Measurements from ENCODE around the gene CACNA1C. TPM values are rescaled to one million over a fixed set of nuclear protein-coding genes. Genes with fewer than 3 reads are reported as not detected.

The CACNA1C gene
- total RNA-seq, 1 donor from 2014 or later, result 0.42 TPM

DNA sequence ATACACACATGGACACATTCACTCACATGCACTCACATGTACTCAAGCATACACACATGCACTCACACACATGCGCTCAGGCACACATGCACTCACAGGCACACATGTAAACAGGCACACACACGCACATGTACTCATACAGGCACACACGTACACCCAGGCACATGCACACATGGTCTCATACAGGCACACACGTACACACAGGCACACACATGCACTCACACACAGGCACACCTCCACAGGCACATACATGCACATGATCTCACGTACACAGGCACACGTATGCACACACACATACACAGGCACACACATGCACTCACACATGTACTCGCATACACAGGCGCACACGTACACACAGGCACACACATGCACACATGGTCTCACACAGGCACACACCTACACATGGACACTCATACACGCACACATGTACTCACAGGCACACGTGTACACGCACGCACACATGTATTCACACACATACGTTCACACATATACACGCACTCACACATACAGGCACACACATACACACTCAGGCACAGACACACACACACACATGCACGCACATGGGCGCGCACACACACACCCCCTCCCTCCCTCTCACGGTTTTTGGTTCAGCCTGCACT is 138.9 kb downstream of the CACNA1C start:
- intact Hi-C loops (cut with micrococcal nuclease), result no loop called here

DNA sequence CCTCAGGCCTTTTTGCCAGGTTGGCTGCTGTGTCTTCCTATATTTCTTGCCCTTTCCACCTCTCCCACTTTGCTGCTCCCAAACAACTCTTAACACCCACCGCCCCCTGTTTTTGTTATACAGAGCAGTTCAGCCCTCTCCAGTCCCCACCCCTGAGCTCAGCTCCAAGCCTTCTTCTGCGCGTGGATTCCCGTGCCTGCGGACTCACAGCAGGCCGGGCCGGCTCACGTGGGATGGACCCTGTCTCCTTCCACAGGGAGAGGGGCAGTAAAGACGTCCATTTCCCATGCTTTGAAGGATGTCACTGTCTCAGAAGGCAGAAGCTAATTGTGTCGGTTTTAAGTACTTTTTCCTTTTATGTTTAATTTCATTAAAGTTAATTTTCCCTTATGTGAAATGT is 139.4 kb downstream of the CACNA1C start:
- intact Hi-C loops (cut with micrococcal nuclease), result no loop called here

DNA sequence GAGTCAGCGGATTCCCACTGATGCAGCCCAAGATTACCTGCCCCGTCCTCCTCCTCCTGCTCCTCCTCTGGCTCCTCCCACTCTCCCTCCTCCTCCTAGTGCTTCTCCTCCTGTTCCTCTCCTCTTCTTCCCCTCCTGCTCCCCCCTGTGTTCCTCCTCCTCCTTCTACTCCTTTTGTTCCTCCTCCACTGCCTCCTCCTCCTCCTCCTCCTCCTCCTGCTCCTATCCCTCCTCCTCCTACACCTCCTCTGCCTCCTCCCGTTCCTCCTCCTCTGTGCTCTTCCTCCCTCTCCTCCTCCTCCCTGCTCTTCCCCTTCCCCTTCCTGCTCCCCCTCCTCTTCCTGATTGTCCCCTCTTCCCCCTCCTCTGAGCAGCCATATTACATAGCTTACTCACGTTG is 141.3 kb downstream of the CACNA1C start:
- intact Hi-C loops (cut with micrococcal nuclease), result no loop called here

DNA sequence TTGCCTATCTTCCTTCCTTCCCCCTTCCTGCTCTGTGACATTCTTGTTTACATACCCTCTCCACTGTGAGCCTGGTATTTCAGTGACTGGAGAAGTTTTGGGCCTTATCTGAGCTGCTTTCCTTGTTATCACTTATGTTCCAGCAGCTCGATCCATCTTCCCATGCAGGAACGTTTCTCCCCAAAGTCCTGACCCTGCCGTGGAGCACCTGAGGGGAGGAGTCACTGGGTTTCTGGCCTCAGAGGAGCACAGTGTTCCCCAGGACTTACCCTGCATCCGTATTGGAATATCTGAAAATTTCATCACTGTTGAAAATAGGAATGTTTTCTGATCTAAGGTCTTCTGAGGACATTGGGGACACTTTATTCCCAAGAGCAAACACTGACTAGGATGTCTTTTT is 141.8 kb downstream of the CACNA1C start:
- intact Hi-C loops (cut with micrococcal nuclease), result no loop called here

DNA sequence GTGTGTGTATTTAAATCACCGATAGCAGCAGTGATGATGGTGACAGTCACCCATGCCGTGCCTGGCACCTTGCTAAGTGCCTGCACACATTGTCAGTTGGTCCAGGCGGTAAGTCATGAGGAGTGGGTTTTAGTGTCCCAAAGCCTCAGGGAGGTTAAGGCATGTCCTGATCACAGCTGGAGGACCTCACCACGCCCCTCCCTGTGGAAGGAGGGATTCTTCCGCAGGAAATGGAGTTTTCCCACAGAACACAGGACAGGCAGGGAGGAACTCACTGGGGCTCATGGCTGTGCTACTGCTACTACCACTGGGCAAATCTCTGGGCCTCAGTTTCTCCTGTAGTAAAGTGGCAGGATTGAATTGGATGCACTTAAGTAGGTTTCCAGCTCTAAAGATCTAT is 142.3 kb downstream of the CACNA1C start:
- intact Hi-C loops (cut with micrococcal nuclease), result no loop called here

GRCh38 chr12:2198005-2198501 is 145.3 kb downstream of the CACNA1C start:
- intact Hi-C loops (cut with micrococcal nuclease), result no loop called here

DNA sequence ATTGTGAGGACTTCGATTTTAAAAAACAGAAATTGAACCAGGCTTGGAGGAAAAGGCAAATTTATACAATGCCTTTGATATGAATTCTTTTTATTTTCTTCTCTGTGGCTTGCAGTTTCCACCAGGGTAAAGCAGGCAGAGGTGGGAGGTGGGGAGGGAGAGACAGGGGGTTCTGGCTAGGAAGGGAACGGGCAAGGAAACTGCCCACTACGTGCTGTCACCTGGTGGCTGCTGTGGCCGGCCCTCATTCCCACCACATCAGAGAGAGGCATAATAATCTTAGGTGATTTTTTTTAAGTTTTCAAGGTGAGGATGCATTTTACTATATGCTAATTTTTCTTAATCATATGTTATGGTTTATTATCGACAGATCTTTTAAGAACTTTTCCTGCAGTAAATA is 145.8 kb downstream of the CACNA1C start:
- intact Hi-C loops (cut with micrococcal nuclease), result no loop called here

DNA sequence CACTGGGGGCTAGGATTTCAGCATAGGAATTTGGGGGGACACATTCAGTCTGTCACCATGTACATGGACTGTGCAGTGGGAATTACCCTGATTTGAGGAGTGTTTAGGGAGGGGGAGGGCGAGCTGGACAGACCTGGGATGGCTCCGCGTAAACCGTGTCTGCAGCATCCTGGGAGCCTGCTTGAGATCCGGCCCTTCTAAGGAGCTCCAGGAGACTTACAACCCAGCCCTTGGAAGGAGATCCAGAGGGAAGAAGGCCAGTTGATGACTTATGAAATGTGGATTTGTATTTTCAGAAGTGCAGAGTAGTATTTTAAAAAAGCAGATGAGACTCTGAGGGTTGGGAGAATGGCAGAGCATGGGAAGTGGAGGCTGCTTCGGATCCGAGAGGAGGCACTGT is 153.2 kb downstream of the CACNA1C start:
- intact Hi-C loops (cut with micrococcal nuclease), result no loop called here

- intact Hi-C loops (cut with micrococcal nuclease), result no loop called here
These were observed 156.2 kb downstream of the CACNA1C start for GRCh38 chr12:2208837-2209635.

DNA sequence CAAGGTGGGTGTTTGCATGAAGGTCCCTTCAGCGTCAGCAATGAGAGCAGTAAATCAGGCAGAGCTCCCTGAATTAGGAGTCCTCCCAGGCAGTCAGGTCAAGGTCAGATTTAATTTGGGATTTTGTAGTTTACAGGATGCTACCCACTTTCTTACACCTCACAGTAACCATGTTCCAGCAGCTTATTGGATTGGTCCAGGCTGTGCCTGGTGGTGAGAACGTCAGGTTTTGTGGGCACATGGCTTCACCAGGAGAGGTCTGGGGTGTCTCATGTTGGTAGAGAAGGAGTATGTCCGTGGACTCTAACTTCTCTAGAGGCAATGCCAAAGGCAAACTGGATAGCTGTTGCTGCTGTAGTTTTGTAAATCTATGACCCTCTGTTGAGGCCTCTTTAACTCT is 158.3 kb downstream of the CACNA1C start:
- intact Hi-C loops (cut with micrococcal nuclease), result no loop called here

DNA sequence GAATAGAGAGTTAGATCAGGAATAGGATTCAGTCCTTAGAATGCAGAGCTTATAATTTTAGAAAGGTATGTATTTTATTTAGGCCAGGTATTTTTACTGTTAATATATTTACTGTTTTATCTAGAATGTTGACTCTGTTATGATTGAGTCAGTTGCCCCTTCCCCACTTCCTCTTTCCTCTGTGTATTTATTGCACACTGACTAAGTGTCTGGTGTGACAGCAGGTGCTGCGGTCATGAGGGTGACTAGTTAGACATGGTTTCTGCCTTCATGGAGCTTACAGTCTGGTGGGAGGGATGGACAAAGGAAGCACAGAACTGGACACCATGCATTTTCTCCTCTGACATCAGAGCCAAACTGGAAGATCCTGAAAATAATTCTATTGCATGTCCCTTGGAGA is 159.8 kb downstream of the CACNA1C start:
- intact Hi-C loops (cut with micrococcal nuclease), result no loop called here

GRCh38 chr12:2212971-2213869 is 160.4 kb downstream of the CACNA1C start:
- intact Hi-C loops (cut with micrococcal nuclease), result no loop called here

GRCh38 chr12:2214411-2214810 is 161.6 kb downstream of the CACNA1C start:
- intact Hi-C loops (cut with micrococcal nuclease), result no loop called here

GRCh38 chr12:2215709-2216560 is 163.1 kb downstream of the CACNA1C start:
- intact Hi-C loops (cut with micrococcal nuclease), result no loop called here

DNA sequence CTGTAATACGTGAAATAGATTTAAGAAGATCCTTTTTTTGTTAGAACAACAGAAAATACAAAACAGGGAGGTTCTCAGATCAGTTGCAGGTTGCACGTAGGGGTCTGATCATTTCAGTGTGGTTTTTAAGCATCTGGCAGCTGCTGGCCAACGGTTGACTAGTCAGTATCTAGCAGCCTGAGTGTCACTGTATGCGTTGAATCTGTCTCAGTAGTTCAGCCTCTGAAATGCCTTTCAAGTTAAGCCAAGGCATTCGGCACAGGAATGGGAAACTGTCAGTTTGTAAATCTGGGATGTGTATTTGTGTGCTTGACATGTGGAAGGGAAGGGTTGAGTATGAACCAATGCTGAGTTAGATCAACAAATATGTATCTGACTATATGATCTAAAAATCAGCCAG is 165.9 kb downstream of the CACNA1C start:
- intact Hi-C loops (cut with micrococcal nuclease), result no loop called here

- intact Hi-C loops (cut with micrococcal nuclease), result no loop called here
These were observed 168.3 kb downstream of the CACNA1C start for GRCh38 chr12:2221030-2221621.

DNA sequence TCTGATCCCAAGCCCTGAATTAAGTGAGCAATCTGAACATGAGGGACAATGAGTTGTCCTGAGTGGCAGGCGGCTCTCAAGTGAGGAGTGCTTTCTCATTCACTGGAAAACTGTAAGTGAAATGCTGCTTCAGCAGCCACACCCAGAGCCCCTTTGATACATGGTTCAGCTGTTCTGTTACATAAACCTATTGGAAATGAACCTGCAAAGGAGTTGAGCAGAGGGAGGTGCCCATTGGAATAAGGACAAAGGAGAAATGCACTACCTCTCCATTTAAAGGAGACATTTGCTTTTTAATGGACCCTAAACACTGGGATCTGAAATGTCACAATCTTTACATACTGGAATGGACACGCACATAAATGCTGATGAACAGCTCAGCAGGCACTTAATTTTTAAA is 169.9 kb downstream of the CACNA1C start:
- intact Hi-C loops (cut with micrococcal nuclease), result no loop called here

DNA sequence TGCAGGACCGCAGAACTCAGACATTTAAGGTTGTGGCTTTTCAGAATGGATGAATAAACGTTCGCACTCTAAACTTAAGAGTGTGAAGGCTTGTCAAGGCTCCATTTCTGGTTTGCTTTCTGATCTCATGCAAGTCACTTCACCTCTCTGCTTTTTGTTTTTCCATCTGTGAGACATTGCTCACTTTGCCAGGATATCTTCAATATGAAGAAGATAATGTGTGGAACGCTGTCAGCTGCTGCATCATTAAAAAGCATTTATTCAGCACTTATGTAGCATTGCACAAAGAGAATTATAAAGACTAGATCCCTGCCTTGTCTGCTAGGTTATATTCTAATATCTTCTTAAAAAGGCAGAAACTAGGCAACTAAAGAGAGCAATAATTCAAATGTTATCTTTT is 172.2 kb downstream of the CACNA1C start:
- intact Hi-C loops (cut with micrococcal nuclease), result no loop called here

- intact Hi-C loops (cut with micrococcal nuclease), result no loop called here
These were observed 172.9 kb downstream of the CACNA1C start for GRCh38 chr12:2225696-2226095.

DNA sequence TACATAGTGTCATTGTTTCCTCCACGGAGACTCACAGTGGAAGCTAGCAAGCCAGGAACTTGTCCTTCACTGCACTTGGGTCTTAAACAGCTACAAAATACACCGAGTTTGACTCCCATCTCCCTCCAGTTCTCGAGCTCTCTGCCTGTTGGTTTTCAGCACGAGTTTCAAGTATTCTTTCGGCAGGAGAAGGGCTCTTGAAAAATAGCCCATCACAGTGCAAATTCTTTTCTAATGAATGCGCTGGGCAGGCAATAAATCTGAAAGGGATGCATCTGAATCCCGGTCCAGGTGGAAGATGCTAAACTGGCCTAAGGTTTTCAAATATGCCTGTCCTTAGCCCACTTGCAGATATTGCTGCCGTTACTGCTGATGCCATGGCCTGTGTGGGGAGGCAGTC is 173.9 kb downstream of the CACNA1C start:
- intact Hi-C loops (cut with micrococcal nuclease), result no loop called here

DNA sequence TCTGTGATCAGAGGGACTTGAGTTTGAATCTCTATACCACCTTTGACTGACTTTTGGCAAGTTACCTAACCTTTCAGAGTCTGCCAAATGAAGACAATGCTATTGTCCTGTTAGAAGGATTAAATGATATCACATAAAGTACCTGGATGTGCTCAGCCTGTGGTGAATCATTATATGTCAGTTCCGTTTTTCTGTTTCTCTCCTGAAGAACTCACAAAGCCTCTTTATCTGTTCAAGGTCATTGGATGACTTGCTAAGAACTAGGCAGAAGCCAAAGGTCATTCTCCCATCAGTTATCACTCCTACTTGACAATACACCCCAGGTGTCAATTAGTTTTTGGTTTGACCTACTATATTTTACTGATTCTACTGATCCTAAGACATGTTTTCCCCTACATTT is 174.6 kb downstream of the CACNA1C start:
- intact Hi-C loops (cut with micrococcal nuclease), result no loop called here
